ENCODE measurements around the gene SDC1. TPM values are rescaled to one million over a fixed set of nuclear protein-coding genes. Genes with fewer than 3 reads are reported as not detected.

SDC1 gene
- total RNA-seq, 4 donors from 2014 or later: 0.50 to 5.4 (median 1.6) TPM

DNA sequence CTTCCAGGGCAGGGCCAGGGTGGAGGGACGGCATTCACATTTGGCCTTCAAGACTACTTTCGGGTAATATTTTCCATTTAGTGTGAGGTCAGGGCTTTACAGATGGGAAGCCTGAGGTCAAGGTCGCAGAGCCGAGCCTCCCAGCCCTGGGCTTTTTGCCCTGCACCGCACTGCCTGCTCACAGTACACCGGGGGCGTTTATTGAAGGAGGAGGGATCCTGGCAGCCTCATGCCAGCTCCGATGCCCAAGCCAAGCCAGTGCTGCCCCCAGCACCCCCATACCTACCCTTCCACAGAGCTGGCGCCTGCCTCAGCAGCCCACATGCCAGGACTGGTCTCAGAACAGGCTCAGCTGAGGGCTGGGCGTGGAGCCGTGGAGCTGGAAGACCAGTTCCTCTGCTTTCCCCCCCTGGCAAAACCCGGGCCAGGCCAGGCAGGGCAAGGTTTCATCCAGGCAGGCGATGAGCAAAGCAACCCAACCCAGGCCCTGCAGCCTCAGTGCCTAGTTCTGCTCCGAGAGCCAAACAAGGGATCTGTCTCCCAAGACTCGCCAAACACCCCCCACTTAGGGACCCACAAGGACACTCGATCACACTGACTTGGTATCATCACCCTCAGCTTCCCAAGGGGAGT is 11.9 kb downstream of the SDC1 start:
- no peak for ATAC-seq (ENCODE audit: low FRiP score)
- TF ChIP-seq, protein P1, sequence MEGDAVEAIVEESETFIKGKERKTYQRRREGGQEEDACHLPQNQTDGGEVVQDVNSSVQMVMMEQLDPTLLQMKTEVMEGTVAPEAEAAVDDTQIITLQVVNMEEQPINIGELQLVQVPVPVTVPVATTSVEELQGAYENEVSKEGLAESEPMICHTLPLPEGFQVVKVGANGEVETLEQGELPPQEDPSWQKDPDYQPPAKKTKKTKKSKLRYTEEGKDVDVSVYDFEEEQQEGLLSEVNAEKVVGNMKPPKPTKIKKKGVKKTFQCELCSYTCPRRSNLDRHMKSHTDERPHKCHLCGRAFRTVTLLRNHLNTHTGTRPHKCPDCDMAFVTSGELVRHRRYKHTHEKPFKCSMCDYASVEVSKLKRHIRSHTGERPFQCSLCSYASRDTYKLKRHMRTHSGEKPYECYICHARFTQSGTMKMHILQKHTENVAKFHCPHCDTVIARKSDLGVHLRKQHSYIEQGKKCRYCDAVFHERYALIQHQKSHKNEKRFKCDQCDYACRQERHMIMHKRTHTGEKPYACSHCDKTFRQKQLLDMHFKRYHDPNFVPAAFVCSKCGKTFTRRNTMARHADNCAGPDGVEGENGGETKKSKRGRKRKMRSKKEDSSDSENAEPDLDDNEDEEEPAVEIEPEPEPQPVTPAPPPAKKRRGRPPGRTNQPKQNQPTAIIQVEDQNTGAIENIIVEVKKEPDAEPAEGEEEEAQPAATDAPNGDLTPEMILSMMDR (IDR thresholded peaks at IDR 0.05): no peak
- DNase-seq (ENCODE audit: low spot score): no peak

DNA sequence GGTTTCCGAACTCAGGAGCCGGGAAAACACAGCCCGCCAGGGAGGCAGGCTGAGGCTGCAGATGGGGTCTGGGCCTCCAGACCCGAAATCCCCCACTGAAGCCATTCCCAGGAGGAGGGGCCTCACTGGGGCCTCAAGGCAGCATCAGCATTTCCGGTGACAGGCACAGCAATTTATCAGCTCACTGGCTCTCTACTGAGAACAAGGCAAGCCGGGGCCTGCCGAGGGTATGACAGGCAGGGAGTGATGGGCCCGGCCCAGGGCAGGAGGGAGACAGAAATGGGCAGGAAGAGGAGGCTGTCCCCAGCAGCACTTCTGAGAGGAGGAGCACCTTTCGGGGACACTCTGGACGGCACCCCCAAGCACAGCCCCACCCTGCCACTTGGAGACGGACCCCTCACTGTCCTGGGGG is 12.5 kb downstream of the SDC1 start:
- no peak for DNase-seq (ENCODE audit: low spot score)
- ATAC-seq (ENCODE audit: low FRiP score): no peak
- TF ChIP-seq, protein P1 (IDR thresholded peaks at IDR 0.05): no peak

DNA sequence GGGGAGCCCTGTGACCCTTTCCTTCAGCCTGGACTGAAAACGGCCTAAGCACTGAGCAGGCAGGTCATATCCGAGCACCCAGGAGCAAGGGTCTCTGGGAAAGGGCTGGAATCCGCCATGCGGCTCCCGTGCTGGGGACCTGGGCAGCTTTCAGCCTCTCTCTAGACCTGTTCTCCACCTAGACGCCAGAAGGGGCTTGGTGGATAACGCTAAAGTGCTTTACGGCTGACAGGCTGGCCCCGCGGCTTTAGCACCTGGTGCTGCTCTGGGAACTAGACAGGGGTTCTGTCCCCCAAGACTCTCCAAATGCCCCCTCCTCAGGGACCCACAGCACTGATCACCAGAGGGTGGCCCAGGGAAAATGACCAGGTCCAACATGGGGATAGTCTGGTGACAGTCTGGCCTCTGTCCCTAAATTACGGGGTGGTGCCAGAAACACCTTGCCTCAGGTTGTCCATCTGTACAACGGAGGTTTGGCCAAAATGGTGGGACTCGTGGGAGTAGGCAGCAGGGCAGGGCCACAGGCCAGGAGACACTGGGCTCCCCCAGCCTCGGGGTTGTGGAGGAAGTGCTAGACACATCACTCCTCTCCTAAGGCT is 13.0 kb downstream of the SDC1 start:
- DNase-seq (ENCODE audit: low spot score) (no peak), ATAC-seq (ENCODE audit: low FRiP score) (no peak)

DNA sequence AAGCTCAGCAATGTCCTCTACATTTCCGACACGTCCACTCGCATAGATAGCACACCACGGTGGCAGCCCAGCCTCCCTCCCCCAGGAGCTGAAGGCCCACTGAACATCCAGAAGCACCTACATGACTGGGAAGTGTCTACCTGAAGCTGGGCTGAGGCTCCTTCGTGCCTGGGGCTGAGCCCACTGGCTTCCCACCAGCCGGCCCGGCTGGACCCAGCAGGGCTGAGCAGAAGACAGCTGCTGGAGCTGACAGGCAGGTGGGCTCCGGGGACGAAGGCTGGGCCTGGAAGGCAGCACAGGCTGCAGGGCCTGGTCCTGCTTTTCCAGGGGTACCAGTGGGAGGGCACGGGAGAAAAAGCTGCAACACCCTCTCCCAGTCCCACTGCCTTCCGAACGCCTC is 13.5 kb downstream of the SDC1 start:
- no peak for ATAC-seq (ENCODE audit: low FRiP score)
- TF ChIP-seq, protein P1 (IDR thresholded peaks at IDR 0.05): no peak
- DNase-seq (ENCODE audit: low spot score): no peak

More for the DNA sequence above, 13.0 kb downstream of the SDC1 start:
- TF ChIP-seq, protein P1 (IDR thresholded peaks at IDR 0.05): no peak

DNA sequence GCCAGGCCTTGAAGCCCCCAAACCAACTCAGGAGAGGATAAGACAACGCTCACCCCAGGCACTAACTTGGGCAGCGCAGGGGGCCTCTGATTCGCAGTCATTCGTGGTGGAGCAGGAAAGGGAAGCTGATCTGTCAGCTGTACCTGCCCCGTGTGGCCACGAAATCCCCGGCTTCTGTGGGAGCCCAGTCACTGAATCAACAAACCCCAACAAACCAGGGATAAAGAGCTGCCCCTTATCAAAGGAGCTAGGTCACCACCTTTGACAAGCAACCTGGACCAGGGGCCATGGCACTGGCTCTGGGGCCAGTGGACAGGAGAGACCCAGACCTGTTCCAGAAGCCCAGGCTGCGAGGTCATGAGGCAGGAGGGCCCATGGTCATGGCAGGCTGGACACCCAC is 14.5 kb downstream of the SDC1 start:
- ATAC-seq (ENCODE audit: low FRiP score) (no peak), DNase-seq (ENCODE audit: low spot score) (no peak)
- TF ChIP-seq, protein P1 (IDR thresholded peaks at IDR 0.05): no peak

DNA sequence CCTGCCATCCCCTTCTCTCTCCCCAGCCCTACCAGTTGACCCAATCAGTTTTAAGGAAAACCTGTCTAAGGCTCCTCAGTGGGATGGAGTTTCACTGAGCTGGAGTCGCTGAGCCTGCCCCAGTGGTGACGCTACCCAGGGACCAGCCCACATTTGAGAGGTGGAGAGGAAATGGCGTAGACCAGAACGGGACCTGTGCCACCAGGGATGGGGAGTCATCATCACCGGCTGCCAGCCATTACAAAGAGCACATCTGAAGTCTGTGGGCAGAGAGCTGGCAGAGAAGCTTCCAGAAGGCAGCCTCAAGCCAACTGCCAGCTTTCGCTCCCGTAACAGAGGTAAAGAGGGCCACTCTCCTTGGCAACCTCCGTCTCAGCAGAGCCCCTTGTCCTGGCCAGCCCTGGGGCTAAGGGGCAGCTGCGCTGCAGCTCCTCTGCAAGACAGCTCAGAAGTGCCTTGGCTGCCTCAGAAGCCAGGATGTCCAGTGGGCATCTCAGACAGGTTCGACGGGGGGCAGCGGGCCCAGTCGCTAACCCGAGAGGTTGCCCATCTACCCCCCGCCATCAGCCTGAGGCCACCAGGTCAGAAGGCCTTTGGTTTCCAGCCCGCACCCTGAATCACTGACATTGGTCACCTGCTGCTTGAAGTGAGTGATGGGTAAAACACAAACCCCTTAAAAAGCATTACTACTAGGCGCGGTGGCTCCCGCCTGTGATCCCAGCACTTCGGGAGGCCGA is 15.4 kb downstream of the SDC1 start:
- no peak for ATAC-seq (ENCODE audit: low FRiP score)
- DNase-seq (ENCODE audit: low spot score): no peak
- TF ChIP-seq, protein P1 (IDR thresholded peaks at IDR 0.05): no peak
